Suprapubic skin (tissue), 4 donors: ENCODE data around the gene RCAN2.

Source experiments
- POLR2A ChIP-seq, 2 donors: fragments of 450-650 bp; IDR thresholded peaks; one replicate each; pipeline ENCODE4 v1.6.1; 2017; ENCODE audit warnings: antibody characterized with exemption in 2 of 2, mild to moderate bottlenecking in 2 of 2, moderate library complexity in 2 of 2
- POLR2AphosphoS5 ChIP-seq, 3 donors: sonication (generic); formaldehyde crosslinking; IDR thresholded peaks; one replicate each; pipeline ENCODE4 v1.6.1; 2017; ENCODE audit warnings: antibody characterized with exemption in 3 of 3
- TF ChIP-seq, protein P1 (sequence below), 2 donors: fragments of 200-600 bp in 1 of 2; fragments of 450-650 bp in 1 of 2; sonication (generic) in 1 of 2; IDR thresholded peaks; one replicate each; pipeline ENCODE4 v1.5.1; 2016 to 2019; ENCODE audit warnings: antibody characterized with exemption in 2 of 2, mild to moderate bottlenecking in 1 of 2, moderate library complexity in 1 of 2

DNA sequence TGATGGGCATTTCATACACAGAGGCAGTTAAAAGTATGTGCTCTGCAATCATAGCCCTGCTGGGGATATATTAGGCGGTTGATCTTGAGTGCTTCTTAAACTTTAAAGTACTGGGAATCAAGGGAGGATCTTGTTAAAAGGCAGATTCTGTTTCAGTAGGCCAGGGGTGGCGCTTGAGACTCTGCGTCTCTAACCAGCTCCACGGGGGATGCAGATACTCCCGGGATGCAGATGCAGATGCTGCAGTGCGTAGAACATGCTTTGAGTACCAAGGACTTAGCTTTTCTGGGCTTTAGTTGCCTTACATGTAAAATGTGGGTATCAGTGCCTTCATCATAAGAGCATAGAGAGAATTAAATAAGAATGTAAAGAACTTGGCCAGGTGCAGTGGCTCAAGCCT lies 276.0 kb downstream of the RCAN2 start:
- TF ChIP-seq, protein P1, sequence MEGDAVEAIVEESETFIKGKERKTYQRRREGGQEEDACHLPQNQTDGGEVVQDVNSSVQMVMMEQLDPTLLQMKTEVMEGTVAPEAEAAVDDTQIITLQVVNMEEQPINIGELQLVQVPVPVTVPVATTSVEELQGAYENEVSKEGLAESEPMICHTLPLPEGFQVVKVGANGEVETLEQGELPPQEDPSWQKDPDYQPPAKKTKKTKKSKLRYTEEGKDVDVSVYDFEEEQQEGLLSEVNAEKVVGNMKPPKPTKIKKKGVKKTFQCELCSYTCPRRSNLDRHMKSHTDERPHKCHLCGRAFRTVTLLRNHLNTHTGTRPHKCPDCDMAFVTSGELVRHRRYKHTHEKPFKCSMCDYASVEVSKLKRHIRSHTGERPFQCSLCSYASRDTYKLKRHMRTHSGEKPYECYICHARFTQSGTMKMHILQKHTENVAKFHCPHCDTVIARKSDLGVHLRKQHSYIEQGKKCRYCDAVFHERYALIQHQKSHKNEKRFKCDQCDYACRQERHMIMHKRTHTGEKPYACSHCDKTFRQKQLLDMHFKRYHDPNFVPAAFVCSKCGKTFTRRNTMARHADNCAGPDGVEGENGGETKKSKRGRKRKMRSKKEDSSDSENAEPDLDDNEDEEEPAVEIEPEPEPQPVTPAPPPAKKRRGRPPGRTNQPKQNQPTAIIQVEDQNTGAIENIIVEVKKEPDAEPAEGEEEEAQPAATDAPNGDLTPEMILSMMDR (IDR thresholded peaks at IDR 0.05), result no peak
- no peak for TF ChIP-seq POLR2AphosphoS5 (IDR thresholded peaks at IDR 0.05)
- no peak for TF ChIP-seq POLR2A (IDR thresholded peaks at IDR 0.05)
